ENCODE measurements around the gene OR51D1.

Gene OR51D1

GRCh38 chr11:4636962-4637661 lies at the start of gene OR51D1:
Gene OR51D1, plus strand, starts transcription at chr11:4637477. Its CDS starts 2,314 bp downstream, at chr11:4639791.
- DNase-seq (ENCODE audit: low read depth in 1 of 2, low spot score in 1 of 2): peak; percentile 39 to 60

GRCh38 chr11:4589017-4589416 lies 48.3 kb upstream of the OR51D1 start:
- DNase-seq (ENCODE audit: low read depth in 1 of 2, low spot score in 1 of 2): no peak

GRCh38 chr11:4593739-4594138 lies 43.5 kb upstream of the OR51D1 start, which contains the start of gene OR52I1:
Gene OR52I1, plus strand, starts transcription at chr11:4594039. Its CDS starts 0 bp downstream, at chr11:4594039.
- DNase-seq (ENCODE audit: low read depth in 1 of 2, low spot score in 1 of 2): no peak

- no peak for DNase-seq (ENCODE audit: low read depth in 1 of 2, low spot score in 1 of 2)
Measured at GRCh38 chr11:4605057-4605456, 32.2 kb upstream of the OR51D1 start.

- no peak for DNase-seq (ENCODE audit: low read depth in 1 of 2, low spot score in 1 of 2)
Measured at GRCh38 chr11:4606231-4607015, 30.9 kb upstream of the OR51D1 start.

GRCh38 chr11:4607096-4607495 lies 30.2 kb upstream of the OR51D1 start:
- DNase-seq (ENCODE audit: low read depth in 1 of 2, low spot score in 1 of 2): no peak

- peak; percentile 85 to 93 for DNase-seq (ENCODE audit: low read depth in 1 of 2, low spot score in 1 of 2)
Measured at GRCh38 chr11:4607781-4608666, 29.3 kb upstream of the OR51D1 start, which contains the start of gene TRIM68. Gene TRIM68, minus strand, starts transcription at chr11:4608231. Its CDS starts 2,727 bp downstream, at chr11:4605504.

GRCh38 chr11:4610258-4610935 lies 26.9 kb upstream of the OR51D1 start:
- DNase-seq (ENCODE audit: low read depth in 1 of 2, low spot score in 1 of 2): no peak

GRCh38 chr11:4611986-4612385 lies 25.3 kb upstream of the OR51D1 start:
- DNase-seq (ENCODE audit: low read depth in 1 of 2, low spot score in 1 of 2): no peak

- DNase-seq (ENCODE audit: low read depth in 1 of 2, low spot score in 1 of 2): no peak
Measured at GRCh38 chr11:4615856-4616444, 21.3 kb upstream of the OR51D1 start.

- no peak for DNase-seq (ENCODE audit: low read depth in 1 of 2, low spot score in 1 of 2)
Measured at GRCh38 chr11:4619514-4619913, 17.8 kb upstream of the OR51D1 start.

GRCh38 chr11:4626207-4627099 lies 10.8 kb upstream of the OR51D1 start:
- peak in 1 of 2 donors; percentile 23 for DNase-seq (ENCODE audit: low read depth in 1 of 2, low spot score in 1 of 2)

- DNase-seq (ENCODE audit: low read depth in 1 of 2, low spot score in 1 of 2): no peak
Measured at GRCh38 chr11:4636136-4636535, 1.1 kb upstream of the OR51D1 start.

GRCh38 chr11:4637662-4638047 lies 378 bp downstream of the OR51D1 start:
- DNase-seq (ENCODE audit: low read depth in 1 of 2, low spot score in 1 of 2): no peak

GRCh38 chr11:4639931-4640330 lies 2.7 kb downstream of the OR51D1 start:
- DNase-seq (ENCODE audit: low read depth in 1 of 2, low spot score in 1 of 2): no peak

GRCh38 chr11:4641501-4641900 lies 4.2 kb downstream of the OR51D1 start:
- no peak for DNase-seq (ENCODE audit: low read depth in 1 of 2, low spot score in 1 of 2)

- DNase-seq (ENCODE audit: low read depth in 1 of 2, low spot score in 1 of 2): no peak
Measured at GRCh38 chr11:4642043-4642442, 4.8 kb downstream of the OR51D1 start.

- no peak for DNase-seq (ENCODE audit: low read depth in 1 of 2, low spot score in 1 of 2)
Measured at GRCh38 chr11:4643076-4643475, 5.8 kb downstream of the OR51D1 start.

GRCh38 chr11:4643682-4644081 lies 6.4 kb downstream of the OR51D1 start, which contains the start of gene OR51E1:
Gene OR51E1, plus strand, starts transcription at chr11:4643982. Its CDS starts 8,545 bp downstream, at chr11:4652527.
- no peak for DNase-seq (ENCODE audit: low read depth in 1 of 2, low spot score in 1 of 2)

All from activated CD4-positive, alpha-beta T cell treated with anti-CD3 and anti-CD28 coated beads, Interleukin-2, amount 50 U/mL, for 24 hours (primary cell).